Esophagus squamous epithelium (tissue), 5 donors: ENCODE measurements around the gene NCAM1. TPM values are rescaled to one million over a fixed set of nuclear protein-coding genes. Genes with fewer than 3 reads are reported as not detected.

Experiments used
- DNase-seq: peaks from one replicate; lab custom pipeline; 2025; lab: John Stamatoyannopoulos, UW
- H3K27ac ChIP-seq, 4 donors: fragments of 200-600 bp; sonication (generic); one replicate each; pipeline ENCODE4 v1.5.1; 2016 to 2019; ENCODE audit warnings: mild to moderate bottlenecking in 1 of 4
- H3K27me3 ChIP-seq, 4 donors: fragments of 200-600 bp; sonication (generic); 1 replicate in 3 of 4; 2 replicates in 1 of 4; pipeline versions ENCODE4 v1.5.1 to v1.6.0; 2017 to 2021; ENCODE audit warnings: antibody characterized with exemption in 1 of 4
- H3K36me3 ChIP-seq, 3 donors: fragments of 200-600 bp; sonication (generic); one replicate each; pipeline ENCODE4 v1.5.1; 2016 to 2019
- H3K4me1 ChIP-seq, 3 donors: fragments of 200-600 bp; sonication (generic); one replicate each; pipeline ENCODE4 v1.5.1; 2017 to 2019
- H3K4me3 ChIP-seq, 4 donors: fragments of 200-600 bp; sonication (generic); 1 replicate in 3 of 4; 2 replicates in 1 of 4; pipeline ENCODE4 v1.5.1; 2016 to 2019; ENCODE audit warnings: mild to moderate bottlenecking in 2 of 4, moderate library complexity in 1 of 4
- H3K9me3 ChIP-seq, 3 donors: fragments of 200-600 bp; sonication (generic); one replicate each; pipeline ENCODE4 v1.5.1; 2016 to 2019
- POLR2A ChIP-seq, 4 donors: fragments of 450-650 bp; IDR thresholded peaks; one replicate each; pipeline ENCODE4 v1.6.1; 2017; ENCODE audit warnings: antibody characterized with exemption in 4 of 4, mild to moderate bottlenecking in 4 of 4, moderate library complexity in 3 of 4
- WGBS, 2 donors: methylation state at CpG; one replicate each; pipeline ENCODE4 v1.1.5; 2018; 5-methylcytosine and 5-hydroxymethylcytosine counted together
- intact Hi-C: fragments of 100-400 bp; cut with DNase I; formaldehyde crosslinking; loops from one replicate; pipeline ENCODE4 v1.15.0; 2022
- total RNA-seq, 4 donors: library from RNA; depleted of rRNA; stranded (reverse); fragments of >200 nt; gene quantifications; one replicate each; pipeline ENCODE4 v1.1.0, GENCODE V29; 2016
- TF ChIP-seq, protein P1 (sequence below), 6 experiments: fragments of 450-650 bp in 4 of 6; fragments of 200-600 bp in 2 of 6; sonication (generic) in 2 of 6; IDR thresholded peaks; one replicate each; pipeline ENCODE4 v1.5.1; 2016 to 2019; ENCODE audit warnings: antibody characterized with exemption in 6 of 6, mild to moderate bottlenecking in 4 of 6, moderate library complexity in 4 of 6
- donor health status: DM: yes; HTN: yes; CAD: no.

The NCAM1 gene
- total RNA-seq, 4 donors from 2014 or later: 1.6 to 16.4 (median 2.6) TPM

DNA sequence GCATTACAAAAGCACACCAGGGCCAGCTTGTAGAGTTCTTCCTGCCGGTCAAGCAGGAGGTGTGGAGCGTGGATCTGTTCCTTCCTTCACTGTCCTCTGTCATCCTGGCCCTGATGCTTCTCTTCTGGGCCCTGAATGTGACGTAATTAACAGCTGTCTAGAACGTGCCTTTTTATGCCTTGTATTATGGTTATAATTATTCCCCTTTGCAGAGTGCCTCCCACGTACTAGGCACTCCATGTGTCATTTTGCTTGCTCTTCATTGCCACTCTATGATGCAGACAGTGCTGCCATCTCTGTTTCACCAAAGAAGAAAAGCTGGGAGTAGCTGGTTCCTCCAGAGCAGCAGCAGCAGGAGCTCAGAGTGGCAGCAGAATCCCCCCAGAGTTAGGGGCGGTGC, 221.1 kb downstream of the NCAM1 start:
- DNase-seq: no peak
- TF ChIP-seq, protein P1, sequence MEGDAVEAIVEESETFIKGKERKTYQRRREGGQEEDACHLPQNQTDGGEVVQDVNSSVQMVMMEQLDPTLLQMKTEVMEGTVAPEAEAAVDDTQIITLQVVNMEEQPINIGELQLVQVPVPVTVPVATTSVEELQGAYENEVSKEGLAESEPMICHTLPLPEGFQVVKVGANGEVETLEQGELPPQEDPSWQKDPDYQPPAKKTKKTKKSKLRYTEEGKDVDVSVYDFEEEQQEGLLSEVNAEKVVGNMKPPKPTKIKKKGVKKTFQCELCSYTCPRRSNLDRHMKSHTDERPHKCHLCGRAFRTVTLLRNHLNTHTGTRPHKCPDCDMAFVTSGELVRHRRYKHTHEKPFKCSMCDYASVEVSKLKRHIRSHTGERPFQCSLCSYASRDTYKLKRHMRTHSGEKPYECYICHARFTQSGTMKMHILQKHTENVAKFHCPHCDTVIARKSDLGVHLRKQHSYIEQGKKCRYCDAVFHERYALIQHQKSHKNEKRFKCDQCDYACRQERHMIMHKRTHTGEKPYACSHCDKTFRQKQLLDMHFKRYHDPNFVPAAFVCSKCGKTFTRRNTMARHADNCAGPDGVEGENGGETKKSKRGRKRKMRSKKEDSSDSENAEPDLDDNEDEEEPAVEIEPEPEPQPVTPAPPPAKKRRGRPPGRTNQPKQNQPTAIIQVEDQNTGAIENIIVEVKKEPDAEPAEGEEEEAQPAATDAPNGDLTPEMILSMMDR (IDR thresholded peaks at IDR 0.05): no peak
- no peak for TF ChIP-seq POLR2A (IDR thresholded peaks at IDR 0.05)
- Histone ChIP-seq H3K27ac (no peak overlapping the region), H3K4me1 (peaks cover 0 to under 1% (median 0%) of the 10 kb centered on the region in 3 donors), H3K4me3 (no peak overlapping the region), H3K36me3 (no peaks in the 10 kb centered on the region), H3K9me3 (no peaks in the 10 kb centered on the region), H3K27me3 (peaks cover 0 to 4% (median 0%) of the 10 kb centered on the region in 4 donors)
- intact Hi-C loops: no loop called here
- 81 to 92% methylated on average over 4 to 6 of the region's 6 CpGs for WGBS, 2 donors

DNA sequence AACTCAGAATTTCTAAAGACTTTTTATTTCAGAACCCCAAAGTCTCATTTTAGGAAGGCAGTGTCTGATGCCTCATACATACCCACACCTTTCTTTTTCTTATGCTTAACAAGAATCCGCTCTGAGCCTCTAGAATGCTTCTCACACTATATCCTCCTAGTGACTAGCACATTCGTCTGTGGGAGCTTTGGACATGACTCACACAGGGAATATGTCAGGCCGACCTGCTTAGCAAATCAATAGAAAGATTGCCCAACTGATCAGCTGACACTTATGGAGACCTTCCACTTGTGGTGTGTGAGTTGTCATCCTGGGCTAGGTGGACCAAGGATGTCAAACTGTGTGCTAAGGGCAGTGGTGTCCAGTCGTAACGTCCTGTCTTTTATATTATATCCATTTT, 223.3 kb downstream of the NCAM1 start:
- TF ChIP-seq POLR2A (IDR thresholded peaks at IDR 0.05): no peak
- TF ChIP-seq, protein P1 (IDR thresholded peaks at IDR 0.05): no peak
- DNase-seq: no peak
- Histone ChIP-seq H3K27ac (no peak overlapping the region), H3K36me3 (no peaks in the 10 kb centered on the region), H3K9me3 (no peaks in the 10 kb centered on the region), H3K4me1 (peaks cover 0 to 6% (median 0%) of the 10 kb centered on the region in 3 donors), H3K27me3 (peaks cover 0 to 4% (median 0%) of the 10 kb centered on the region in 4 donors), H3K4me3 (no peak overlapping the region)
- WGBS, 2 donors: 56 to 68% methylated on average over 5 of the region's 5 CpGs
- intact Hi-C loops: no loop called here

DNA sequence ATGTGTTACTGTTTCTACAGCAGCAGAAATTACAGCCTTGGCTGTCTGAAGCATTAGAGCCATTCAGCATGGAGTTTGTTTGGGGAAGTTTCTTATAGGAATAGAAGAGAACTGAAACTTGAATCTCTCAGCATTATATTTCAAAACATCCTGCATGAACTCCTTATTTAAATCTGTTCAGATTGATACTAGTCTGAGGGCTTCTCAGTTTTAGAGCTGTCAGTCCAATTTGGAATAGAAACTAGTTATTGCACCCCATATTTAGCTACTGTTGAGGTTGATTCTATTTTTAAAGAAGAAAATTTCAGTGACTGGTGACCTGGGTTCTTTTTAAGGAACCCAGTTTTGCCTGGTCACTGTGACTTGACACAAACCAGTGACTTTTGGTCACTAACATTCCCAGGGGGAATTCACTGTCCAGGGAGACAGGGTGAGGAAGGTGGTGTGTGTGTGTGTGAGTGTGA, 227.2 kb downstream of the NCAM1 start:
- Histone ChIP-seq H3K36me3 (no peaks in the 10 kb centered on the region), H3K4me1 (peaks cover 0 to 26% (median 0%) of the 10 kb centered on the region in 3 donors), H3K4me3 (no peak overlapping the region), H3K27me3 (no peaks in the 10 kb centered on the region), H3K9me3 (no peaks in the 10 kb centered on the region), H3K27ac (no peak overlapping the region)
- no peak for TF ChIP-seq POLR2A (IDR thresholded peaks at IDR 0.05)
- TF ChIP-seq, protein P1 (IDR thresholded peaks at IDR 0.05): no peak
- DNase-seq: no peak
- intact Hi-C loops: no loop called here

DNA sequence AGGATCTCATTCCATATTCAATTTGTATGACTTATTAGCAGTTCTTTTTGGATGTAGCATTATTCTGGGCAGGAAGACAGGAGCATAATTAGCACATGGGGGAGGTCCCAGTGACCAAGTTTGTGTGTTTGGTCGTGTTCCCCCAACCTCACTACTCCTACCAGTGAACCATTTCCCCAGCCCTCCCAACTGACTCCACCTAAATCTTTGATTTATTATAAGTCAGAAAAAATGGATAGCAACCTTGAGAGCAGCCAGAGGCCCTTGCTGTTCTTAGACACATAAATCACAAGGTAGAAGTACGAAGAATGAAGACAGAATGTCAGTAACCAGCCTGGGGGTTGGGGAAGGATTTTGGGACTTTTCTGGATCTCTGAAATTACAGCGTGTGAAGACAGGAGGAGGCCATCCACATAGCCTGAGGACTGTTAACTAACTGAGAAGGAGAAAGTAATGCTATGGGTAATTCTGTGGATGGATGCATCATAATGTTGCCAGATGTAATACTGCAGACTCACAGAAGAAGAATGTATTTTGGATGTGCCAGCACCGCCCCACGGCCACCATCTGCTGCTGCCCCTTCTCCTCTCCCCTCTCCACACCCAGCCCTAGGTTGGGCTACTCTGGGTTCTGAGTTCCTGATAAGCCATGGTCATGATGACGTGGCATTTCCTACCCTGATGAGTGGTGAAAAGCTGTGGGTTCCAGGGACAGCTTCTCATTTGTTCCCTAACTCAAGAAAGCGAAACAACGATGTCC, 228.9 kb downstream of the NCAM1 start:
- H3K27me3 ChIP-seq: no peaks in the 10 kb centered on the region
- no peak overlapping the region for H3K4me3 ChIP-seq
- peaks cover 0 to 37% (median 4%) of the 10 kb centered on the region in 3 donors for H3K4me1 ChIP-seq
- H3K9me3 ChIP-seq: no peaks in the 10 kb centered on the region
- TF ChIP-seq, protein P1 (IDR thresholded peaks at IDR 0.05): no peak
- no peak for TF ChIP-seq POLR2A (IDR thresholded peaks at IDR 0.05)
- no peaks in the 10 kb centered on the region for H3K36me3 ChIP-seq
- 23 to 30% methylated on average over 7 to 8 of the region's 8 CpGs for WGBS, 2 donors
- no peak for DNase-seq
- no peak overlapping the region for H3K27ac ChIP-seq
- intact Hi-C loops: no loop called here

DNA sequence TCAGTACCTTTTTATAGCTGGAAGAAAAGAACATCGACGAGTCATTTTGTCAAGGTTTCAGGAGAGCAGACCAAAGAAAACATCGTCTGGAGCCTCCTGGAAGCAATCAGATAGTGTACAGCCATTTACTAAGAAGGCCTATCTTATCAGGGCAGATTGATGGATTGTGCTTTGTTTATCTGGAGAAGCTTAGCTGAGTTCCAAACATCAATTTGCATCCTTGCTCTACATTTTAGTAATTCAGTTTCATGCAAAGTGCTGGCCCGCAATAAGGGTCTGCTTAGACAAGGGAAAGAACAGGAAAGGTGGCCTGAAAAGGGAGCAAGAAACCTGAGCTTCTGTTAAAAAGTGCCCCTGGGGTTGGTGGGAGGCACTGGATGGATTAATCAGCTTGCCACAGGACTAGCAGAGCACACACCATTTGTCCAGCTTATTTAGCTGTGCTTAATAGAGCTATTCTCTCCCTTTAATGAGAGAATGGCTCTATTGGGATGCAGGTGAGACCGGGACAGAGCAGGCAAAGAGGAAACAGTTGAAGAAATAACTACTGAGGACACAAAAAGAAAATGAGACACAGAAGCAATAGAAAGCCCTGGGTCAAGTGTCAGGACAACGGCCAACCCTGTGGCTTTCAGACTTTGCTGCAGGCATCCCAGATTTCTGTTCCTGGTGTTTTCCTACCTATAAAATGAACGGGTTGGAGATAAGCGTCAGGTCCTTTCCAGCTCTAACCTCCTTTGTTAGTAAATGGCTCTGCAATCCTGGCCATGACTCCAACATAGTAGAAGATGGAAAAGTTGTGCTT, 231.1 kb downstream of the NCAM1 start:
- TF ChIP-seq, protein P1 (IDR thresholded peaks at IDR 0.05): no peak
- no peak for TF ChIP-seq POLR2A (IDR thresholded peaks at IDR 0.05)
- Histone ChIP-seq H3K36me3 (no peaks in the 10 kb centered on the region), H3K9me3 (no peaks in the 10 kb centered on the region), H3K4me3 (no peak overlapping the region), H3K27me3 (no peaks in the 10 kb centered on the region), H3K4me1 (peaks cover 0 to 37% (median 4%) of the 10 kb centered on the region in 3 donors), H3K27ac (no peak overlapping the region)
- DNase-seq: no peak
- intact Hi-C loops: no loop called here
- WGBS, 2 donors: 50 to 57% methylated on average over 8 of the region's 8 CpGs
